Esophagus squamous epithelium (tissue), 5 donors: ENCODE measurements around the gene NEUROG3. TPM values are rescaled to one million over a fixed set of nuclear protein-coding genes. Genes with fewer than 3 reads are reported as not detected.
A peak's percentile ranks its signal among the peaks of the same experiment; 100 is the strongest.

Experiments used
- DNase-seq: peaks from one replicate; lab custom pipeline; 2025; lab: John Stamatoyannopoulos, UW
- H3K27ac ChIP-seq, 4 donors: fragments of 200-600 bp; sonication (generic); one replicate each; pipeline ENCODE4 v1.5.1; 2016 to 2019; ENCODE audit warnings: mild to moderate bottlenecking in 1 of 4
- H3K27me3 ChIP-seq, 4 donors: fragments of 200-600 bp; sonication (generic); 1 replicate in 3 of 4; 2 replicates in 1 of 4; pipeline versions ENCODE4 v1.5.1 to v1.6.0; 2017 to 2021; ENCODE audit warnings: antibody characterized with exemption in 1 of 4
- H3K36me3 ChIP-seq, 3 donors: fragments of 200-600 bp; sonication (generic); one replicate each; pipeline ENCODE4 v1.5.1; 2016 to 2019
- H3K4me1 ChIP-seq, 3 donors: fragments of 200-600 bp; sonication (generic); one replicate each; pipeline ENCODE4 v1.5.1; 2017 to 2019
- H3K4me3 ChIP-seq, 4 donors: fragments of 200-600 bp; sonication (generic); 1 replicate in 3 of 4; 2 replicates in 1 of 4; pipeline ENCODE4 v1.5.1; 2016 to 2019; ENCODE audit warnings: mild to moderate bottlenecking in 2 of 4, moderate library complexity in 1 of 4
- H3K9me3 ChIP-seq, 3 donors: fragments of 200-600 bp; sonication (generic); one replicate each; pipeline ENCODE4 v1.5.1; 2016 to 2019
- CTCF ChIP-seq, 6 experiments: fragments of 450-650 bp in 4 of 6; fragments of 200-600 bp in 2 of 6; sonication (generic) in 2 of 6; IDR thresholded peaks; one replicate each; pipeline ENCODE4 v1.5.1; 2016 to 2019; ENCODE audit warnings: antibody characterized with exemption in 6 of 6, mild to moderate bottlenecking in 4 of 6, moderate library complexity in 4 of 6
- POLR2A ChIP-seq, 4 donors: fragments of 450-650 bp; IDR thresholded peaks; one replicate each; pipeline ENCODE4 v1.6.1; 2017; ENCODE audit warnings: antibody characterized with exemption in 4 of 4, mild to moderate bottlenecking in 4 of 4, moderate library complexity in 3 of 4
- whole genome bisulfite sequencing, 2 donors: methylation state at CpG; one replicate each; pipeline ENCODE4 v1.1.5; 2018; 5-methylcytosine and 5-hydroxymethylcytosine counted together
- intact Hi-C: fragments of 100-400 bp; cut with DNase I; formaldehyde crosslinking; loops from one replicate; pipeline ENCODE4 v1.15.0; 2022
- total RNA-seq, 4 donors: library from RNA; depleted of rRNA; stranded (reverse); fragments of >200 nt; gene quantifications; one replicate each; pipeline ENCODE4 v1.1.0, GENCODE V29; 2016
- donor health status: DM: yes; HTN: yes; CAD: no.

The NEUROG3 gene
- total RNA-seq, 4 donors from 2014 or later: not detected

- 67 to 85% methylated on average over 1 of the region's 1 CpG for WGBS, 2 donors
- H3K27ac ChIP-seq: no peak overlapping the region
- DNase-seq: no peak
- no peak overlapping the region for H3K4me3 ChIP-seq
- intact Hi-C loops: no loop called here
- H3K9me3 ChIP-seq: peaks cover 0 to 3% (median 0%) of the 10 kb centered on the region in 3 donors
- H3K36me3 ChIP-seq: no peaks in the 10 kb centered on the region
- peaks cover 0 to 15% (median 0%) of the 10 kb centered on the region in 3 donors for H3K4me1 ChIP-seq
- no peaks in the 10 kb centered on the region for H3K27me3 ChIP-seq
- TF ChIP-seq POLR2A (IDR thresholded peaks at IDR 0.05) (no peak), CTCF (IDR thresholded peaks at IDR 0.05) (no peak)
Measured at GRCh38 chr10:69614130-69614529, 40.9 kb upstream of the NEUROG3 start.

- Histone ChIP-seq H3K9me3 (peaks cover 0 to 3% (median 0%) of the 10 kb centered on the region in 3 donors), H3K4me3 (no peak overlapping the region), H3K36me3 (no peaks in the 10 kb centered on the region), H3K4me1 (peaks cover 0 to 15% (median 0%) of the 10 kb centered on the region in 3 donors), H3K27ac (peak overlapping the region in 1 of 4 donors; percentile 26), H3K27me3 (no peaks in the 10 kb centered on the region)
- intact Hi-C loops: no loop called here
- no peak for DNase-seq
- TF ChIP-seq POLR2A (IDR thresholded peaks at IDR 0.05): no peak
Measured at GRCh38 chr10:69612760-69613159, 39.5 kb upstream of the NEUROG3 start.

GRCh38 chr10:69609077-69609476 lies 35.9 kb upstream of the NEUROG3 start:
- no peak overlapping the region for H3K27ac ChIP-seq
- no peak for TF ChIP-seq CTCF (IDR thresholded peaks at IDR 0.05)
- no peak for TF ChIP-seq POLR2A (IDR thresholded peaks at IDR 0.05)
- 48 to 50% methylated on average over 1 of the region's 1 CpG for WGBS, 2 donors
- H3K4me1 ChIP-seq: peaks cover 0 to 15% (median 0%) of the 10 kb centered on the region in 3 donors
- peaks cover 0 to 11% (median 0%) of the 10 kb centered on the region in 4 donors for H3K27me3 ChIP-seq
- H3K36me3 ChIP-seq: no peaks in the 10 kb centered on the region
- H3K4me3 ChIP-seq: no peak overlapping the region
- peaks cover 0 to 3% (median 0%) of the 10 kb centered on the region in 3 donors for H3K9me3 ChIP-seq
- DNase-seq: no peak
- intact Hi-C loops: no loop called here

- H3K4me3 ChIP-seq: no peak overlapping the region
- intact Hi-C loops: no loop called here
- WGBS, 2 donors: 58 to 64% methylated on average over 5 of the region's 5 CpGs
- TF ChIP-seq POLR2A (IDR thresholded peaks at IDR 0.05) (no peak), CTCF (IDR thresholded peaks at IDR 0.05) (no peak)
- H3K27me3 ChIP-seq: peaks cover 0 to 51% (median 0%) of the 10 kb centered on the region in 4 donors
- no peaks in the 10 kb centered on the region for H3K9me3 ChIP-seq
- H3K4me1 ChIP-seq: no peaks in the 10 kb centered on the region
- no peak for DNase-seq
- H3K27ac ChIP-seq: no peak overlapping the region
- H3K36me3 ChIP-seq: no peaks in the 10 kb centered on the region
Measured at GRCh38 chr10:69600761-69601330, 27.6 kb upstream of the NEUROG3 start.

- H3K27me3 ChIP-seq: peaks cover 0 to 20% (median 0%) of the 10 kb centered on the region in 4 donors
- H3K4me3 ChIP-seq: no peak overlapping the region
- no peak for TF ChIP-seq CTCF (IDR thresholded peaks at IDR 0.05)
- TF ChIP-seq POLR2A (IDR thresholded peaks at IDR 0.05): no peak
- WGBS, 2 donors: 15 to 33% methylated on average over 3 of the region's 3 CpGs
- no peaks in the 10 kb centered on the region for H3K9me3 ChIP-seq
- no peak overlapping the region for H3K27ac ChIP-seq
- no peaks in the 10 kb centered on the region for H3K4me1 ChIP-seq
- intact Hi-C loops: no loop called here
- no peaks in the 10 kb centered on the region for H3K36me3 ChIP-seq
- no peak for DNase-seq
Measured at GRCh38 chr10:69588358-69588757, 15.1 kb upstream of the NEUROG3 start.
